Measurements from ENCODE around the gene FURIN. TPM values are rescaled to one million over a fixed set of nuclear protein-coding genes. Genes with fewer than 3 reads are reported as not detected.

The FURIN gene
- total and polyA plus RNA-seq, 9 of the 15 experiments (the other 6 are each of a cell fraction or from before 2014, with no cell fraction given): 0.92 to 99.9 (median 34.8) TPM

DNA sequence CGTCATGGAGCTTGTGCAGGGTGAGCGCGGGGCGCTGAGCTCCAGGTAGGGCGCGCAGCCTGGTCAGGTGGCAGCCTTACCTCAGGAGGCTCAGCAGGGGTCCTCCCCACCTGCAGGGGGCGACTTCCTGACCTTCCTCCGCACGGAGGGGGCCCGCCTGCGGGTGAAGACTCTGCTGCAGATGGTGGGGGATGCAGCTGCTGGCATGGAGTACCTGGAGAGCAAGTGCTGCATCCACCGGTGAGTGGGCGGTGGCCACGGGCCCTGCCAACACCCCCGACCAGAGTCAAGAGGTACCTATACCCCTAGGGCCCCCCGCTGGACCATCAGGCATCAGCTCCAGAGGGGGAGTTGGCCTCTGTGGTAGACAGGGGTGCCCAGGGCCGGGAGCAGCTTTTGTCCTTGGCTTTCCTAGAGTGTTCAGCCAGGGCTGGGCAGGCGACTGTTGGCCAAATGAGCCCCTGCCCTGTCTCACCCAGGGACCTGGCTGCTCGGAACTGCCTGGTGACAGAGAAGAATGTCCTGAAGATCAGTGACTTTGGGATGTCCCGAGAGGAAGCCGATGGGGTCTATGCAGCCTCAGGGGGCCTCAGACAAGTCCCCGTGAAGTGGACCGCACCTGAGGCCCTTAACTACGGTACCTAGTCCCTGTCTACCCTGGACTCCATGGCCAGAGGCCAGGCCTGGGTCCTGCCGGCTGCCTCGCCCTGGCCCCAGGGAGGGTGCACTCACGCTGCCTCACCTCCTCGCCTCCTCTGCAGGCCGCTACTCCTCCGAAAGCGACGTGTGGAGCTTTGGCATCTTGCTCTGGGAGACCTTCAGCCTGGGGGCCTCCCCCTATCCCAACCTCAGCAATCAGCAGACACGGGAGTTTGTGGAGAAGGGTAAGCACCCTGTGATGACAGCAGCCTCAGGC lies 25.0 kb downstream of the FURIN start (continued):
- TF ChIP-seq, protein P1, sequence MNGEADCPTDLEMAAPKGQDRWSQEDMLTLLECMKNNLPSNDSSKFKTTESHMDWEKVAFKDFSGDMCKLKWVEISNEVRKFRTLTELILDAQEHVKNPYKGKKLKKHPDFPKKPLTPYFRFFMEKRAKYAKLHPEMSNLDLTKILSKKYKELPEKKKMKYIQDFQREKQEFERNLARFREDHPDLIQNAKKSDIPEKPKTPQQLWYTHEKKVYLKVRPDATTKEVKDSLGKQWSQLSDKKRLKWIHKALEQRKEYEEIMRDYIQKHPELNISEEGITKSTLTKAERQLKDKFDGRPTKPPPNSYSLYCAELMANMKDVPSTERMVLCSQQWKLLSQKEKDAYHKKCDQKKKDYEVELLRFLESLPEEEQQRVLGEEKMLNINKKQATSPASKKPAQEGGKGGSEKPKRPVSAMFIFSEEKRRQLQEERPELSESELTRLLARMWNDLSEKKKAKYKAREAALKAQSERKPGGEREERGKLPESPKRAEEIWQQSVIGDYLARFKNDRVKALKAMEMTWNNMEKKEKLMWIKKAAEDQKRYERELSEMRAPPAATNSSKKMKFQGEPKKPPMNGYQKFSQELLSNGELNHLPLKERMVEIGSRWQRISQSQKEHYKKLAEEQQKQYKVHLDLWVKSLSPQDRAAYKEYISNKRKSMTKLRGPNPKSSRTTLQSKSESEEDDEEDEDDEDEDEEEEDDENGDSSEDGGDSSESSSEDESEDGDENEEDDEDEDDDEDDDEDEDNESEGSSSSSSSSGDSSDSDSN (IDR thresholded peaks at IDR 0.05; ENCODE audit: borderline replicate concordance in 1 of 2, low read depth in 2 of 2, low read length in 2 of 2): no peak
- TF ChIP-seq, protein P2, sequence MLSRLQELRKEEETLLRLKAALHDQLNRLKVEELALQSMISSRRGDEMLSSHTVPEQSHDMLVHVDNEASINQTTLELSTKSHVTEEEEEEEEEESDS (CRISPR knock-in tag; IDR thresholded peaks at IDR 0.05): no peak
- TF ChIP-seq SIRT6 (IDR thresholded peaks at IDR 0.05; ENCODE audit: low read depth, low read length): no peak

DNA sequence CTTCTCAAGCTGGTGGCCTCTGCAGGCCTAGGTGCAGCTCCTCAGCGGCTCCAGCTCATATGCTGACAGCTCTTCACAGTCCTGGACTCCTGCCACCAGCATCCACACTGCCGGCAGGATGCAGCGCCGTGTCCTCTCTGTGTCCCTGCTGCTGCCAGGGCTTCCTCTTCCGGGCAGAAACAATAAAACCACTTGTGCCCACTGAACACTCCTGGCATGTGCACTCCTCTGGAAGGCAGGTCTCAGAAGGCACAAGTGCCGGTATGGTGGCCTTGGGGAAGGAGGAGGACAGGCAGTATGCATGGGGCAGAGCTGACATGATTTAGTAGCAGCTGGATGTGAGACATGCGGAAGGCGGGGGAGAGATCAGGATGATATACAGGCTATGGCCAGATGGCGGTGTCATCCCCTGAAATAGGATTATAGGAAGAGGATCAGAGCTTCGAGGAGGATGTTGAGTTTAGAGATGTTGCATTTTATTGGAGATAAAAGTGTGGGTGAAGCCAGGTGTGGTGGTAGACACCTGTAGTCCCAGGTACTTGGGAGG lies 27.3 kb downstream of the FURIN start:
- Histone ChIP-seq H3K27me3 (ENCODE audit: control insufficient read depth in 2 of 2, insufficient read depth in 2 of 2, low read length in 2 of 2) (no peaks in the 10 kb centered on the region), H3K4me3 (no peak overlapping the region), H2AFZ (ENCODE audit: low read depth, low read length) (peak overlapping the region; percentile 82), H3K9me1 (ENCODE audit: control insufficient read depth, insufficient read depth, low read length) (no peaks in the 10 kb centered on the region), H3K36me3 (ENCODE audit: control insufficient read depth, insufficient read depth, low read length) (no peaks in the 10 kb centered on the region; the same call in 2 of the 3 replicates), H3K4me1 (replicated peaks in 1 of 2; ENCODE audit: control insufficient read depth in 2 of 2, insufficient read depth in 2 of 2, low read length in 2 of 2) (peaks cover 25 to 55% of the 10 kb centered on the region in 2 experiments), H3K9ac (ENCODE audit: insufficient read depth in 1 of 2, low read depth in 2 of 2, low read length in 2 of 2) (peak overlapping the region in 1 of 2 experiments; percentile 49; a peak in 1 of 4 replicates), H4K20me1 (replicated peaks; ENCODE audit: control insufficient read depth, insufficient read depth, low read length) (no peaks in the 10 kb centered on the region), H3K4me2 (ENCODE audit: insufficient read depth, low read length) (peak overlapping the region; percentile 9; the same call in 1 of the 2 replicates), H3K27ac (ENCODE audit: extremely low read depth, low read depth, low read length) (peak overlapping the region; percentile 20; the same call in 1 of the 3 replicates), H3K79me2 (ENCODE audit: control insufficient read depth, insufficient read depth, low read length) (no peaks in the 10 kb centered on the region; the same call in 2 of the 3 replicates), H3K9me3 (replicated peaks; ENCODE audit: control insufficient read depth, insufficient read depth, low read depth, low read length) (no peaks in the 10 kb centered on the region)
- intact Hi-C loops (cut with micrococcal nuclease) (no loop called here), in situ Hi-C loops (cut with MboI) (no loop called here)
- CTCF ChIA-PET (ENCODE audit: low intra/inter-chr PET ratio): interaction anchor here (0.8 kb wide), 1 partner anchor 39 kb away, joined by 3 read pairs; the partner anchor contains the start of gene UNC45A
- DNase-seq (ENCODE audit: extremely low read depth in 1 of 4, low spot score in 3 of 4): peak; percentile 48 to 84 (median 68)
- BruUV-seq (replicated peaks): no TSS peak
- POLR2A ChIA-PET: interaction anchor here (0.5 to 3.0 kb wide), 8 partner anchors 8 to 343 kb away, joined by 3 to 11 read pairs (median 3); partner anchors contain the start of gene RCCD1
- FAIRE-seq: peak; percentile 98
- peak; percentile 90 for ATAC-seq
- WGBS (ENCODE audit: insufficient coverage, low coverage, missing lambda C conversion rate): 23% methylated on average over 10 of the region's 10 CpGs
- TF ChIP-seq CEBPG (CRISPR knock-in tag; IDR thresholded peaks at IDR 0.05) (no peak), CEBPG (tag; conservative IDR thresholded peaks at IDR 0.05 in 1 of 2, IDR thresholded peaks at IDR 0.05 in 1 of 2) (no peak), EZH2 (IDR thresholded peaks at IDR 0.05; ENCODE audit: borderline replicate concordance, low read depth, low read length) (no peak), MYNN (IDR thresholded peaks at IDR 0.05) (no peak), MYNN (CRISPR knock-in tag; IDR thresholded peaks at IDR 0.05) (no peak)

Measured in K562 (cell line).